Measurements from ENCODE around the gene ANKS6.

DNA sequence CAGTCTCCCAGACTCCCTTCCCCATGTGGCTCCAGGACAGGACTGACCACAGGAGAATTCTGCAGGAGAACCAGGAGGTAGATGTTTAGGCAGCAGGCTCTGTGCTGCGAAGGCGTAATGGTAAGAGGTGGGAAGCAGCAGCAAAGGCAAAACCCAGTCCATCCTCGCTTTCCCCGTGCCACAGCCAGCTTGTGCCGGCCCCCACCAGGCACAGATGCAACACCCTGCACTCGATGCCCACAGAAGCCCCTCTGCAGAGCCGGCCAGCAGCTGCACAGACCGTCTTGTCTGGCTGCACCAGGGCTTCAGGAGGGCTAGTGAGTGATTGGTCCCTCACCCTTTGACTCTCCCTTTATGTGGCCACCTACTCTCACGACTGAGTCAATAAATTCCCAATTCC is 28.0 kb downstream of the ANKS6 start:
- TF ChIP-seq POLR2AphosphoS5 (IDR thresholded peaks at IDR 0.05) = no peak
- TF ChIP-seq, protein P1, sequence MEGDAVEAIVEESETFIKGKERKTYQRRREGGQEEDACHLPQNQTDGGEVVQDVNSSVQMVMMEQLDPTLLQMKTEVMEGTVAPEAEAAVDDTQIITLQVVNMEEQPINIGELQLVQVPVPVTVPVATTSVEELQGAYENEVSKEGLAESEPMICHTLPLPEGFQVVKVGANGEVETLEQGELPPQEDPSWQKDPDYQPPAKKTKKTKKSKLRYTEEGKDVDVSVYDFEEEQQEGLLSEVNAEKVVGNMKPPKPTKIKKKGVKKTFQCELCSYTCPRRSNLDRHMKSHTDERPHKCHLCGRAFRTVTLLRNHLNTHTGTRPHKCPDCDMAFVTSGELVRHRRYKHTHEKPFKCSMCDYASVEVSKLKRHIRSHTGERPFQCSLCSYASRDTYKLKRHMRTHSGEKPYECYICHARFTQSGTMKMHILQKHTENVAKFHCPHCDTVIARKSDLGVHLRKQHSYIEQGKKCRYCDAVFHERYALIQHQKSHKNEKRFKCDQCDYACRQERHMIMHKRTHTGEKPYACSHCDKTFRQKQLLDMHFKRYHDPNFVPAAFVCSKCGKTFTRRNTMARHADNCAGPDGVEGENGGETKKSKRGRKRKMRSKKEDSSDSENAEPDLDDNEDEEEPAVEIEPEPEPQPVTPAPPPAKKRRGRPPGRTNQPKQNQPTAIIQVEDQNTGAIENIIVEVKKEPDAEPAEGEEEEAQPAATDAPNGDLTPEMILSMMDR (IDR thresholded peaks at IDR 0.05) = no peak
- TF ChIP-seq EP300 (IDR thresholded peaks at IDR 0.05) = no peak
